ENCODE measurements around the gene TTLL6.

DNA sequence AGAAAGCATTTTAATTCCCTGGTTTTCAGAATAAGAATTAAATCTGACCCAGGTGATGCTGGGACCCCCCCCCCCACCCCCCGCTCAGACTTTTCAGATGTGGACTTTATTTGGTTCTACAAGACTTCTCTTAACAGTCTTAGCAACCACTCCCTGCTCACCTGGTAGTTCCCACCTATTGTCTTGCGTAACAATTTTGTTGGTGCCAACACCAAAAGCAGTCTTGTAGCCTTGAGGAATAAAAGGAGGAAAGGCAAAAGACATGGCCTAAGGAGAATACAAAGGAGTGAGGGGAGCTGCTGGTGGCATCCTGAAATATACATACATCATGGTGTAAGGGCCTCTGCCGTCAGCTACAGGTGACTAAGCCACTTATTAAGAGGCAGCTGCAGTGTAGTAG, 5.0 kb downstream of the TTLL6 start:
- TF ChIP-seq EZH2phosphoT487 (IDR thresholded peaks at IDR 0.05; ENCODE audit: borderline replicate concordance): no peak
- no peak for TF ChIP-seq CTCF (conservative IDR thresholded peaks at IDR 0.05; ENCODE audit: low read length)

Data from Loucy (cell line).